ENCODE results near the gene LRRC4C.

LRRC4C gene

GRCh38 chr11:40149721-40150120 is 1309.7 kb downstream of the LRRC4C start:
- peak; percentile 21 for DNase-seq
- Histone ChIP-seq H3K79me1 (replicated peaks; ENCODE audit: low read length, poor library complexity, severe bottlenecking) (no peaks in the 10 kb centered on the region), H3K4me2 (ENCODE audit: low read length, poor library complexity, severe bottlenecking) (no peak overlapping the region), H3K14ac (ENCODE audit: low read length in 2 of 2) (no peak overlapping the region), H3K27me3 (ENCODE audit: control insufficient read depth in 1 of 2, insufficient read depth in 1 of 2, low read length in 2 of 2) (no peaks in the 10 kb centered on the region), H2BK5ac (ENCODE audit: low read depth, low read length, poor library complexity, severe bottlenecking) (no peak overlapping the region), H3K27ac (ENCODE audit: low read length, poor library complexity, severe bottlenecking) (no peak overlapping the region), H3K4ac (ENCODE audit: low read depth in 1 of 2, low read length in 2 of 2) (no peak overlapping the region), H2AK5ac (ENCODE audit: low read length, severe bottlenecking) (no peak overlapping the region), H3K9me3 (ENCODE audit: control insufficient read depth, low read length) (peaks cover 6% of the 10 kb centered on the region), H4K8ac (ENCODE audit: low read length) (no peak overlapping the region), H3K4me1 (ENCODE audit: control insufficient read depth, insufficient read depth, low read depth, low read length) (no peaks in the 10 kb centered on the region), H4K91ac (ENCODE audit: low read length) (no peak overlapping the region), H2AFZ (ENCODE audit: low read depth, low read length) (no peak overlapping the region), H2BK12ac (ENCODE audit: low read length in 2 of 2) (no peak overlapping the region), H2BK15ac (ENCODE audit: low read depth, poor library complexity, severe bottlenecking) (no peak overlapping the region), H3K4me3 (ENCODE audit: insufficient read depth in 1 of 2, low read depth in 1 of 2, low read length in 2 of 2) (no peak overlapping the region), H2BK120ac (ENCODE audit: low read depth, low read length) (no peak overlapping the region), H3K9ac (ENCODE audit: low read length) (no peak overlapping the region), H3K36me3 (ENCODE audit: control insufficient read depth in 1 of 2, insufficient read depth in 2 of 2, low read depth in 1 of 2, low read length in 2 of 2) (no peaks in the 10 kb centered on the region), H3K18ac (ENCODE audit: low read depth in 1 of 2, low read length in 2 of 2) (no peak overlapping the region), H3K23ac (ENCODE audit: low read length in 2 of 2) (no peak overlapping the region)

- H4K91ac ChIP-seq (ENCODE audit: low read length) = no peak overlapping the region
- no peaks in the 10 kb centered on the region for H3K79me1 ChIP-seq (replicated peaks; ENCODE audit: low read length, poor library complexity, severe bottlenecking)
- H3K18ac ChIP-seq (ENCODE audit: low read depth in 1 of 2, low read length in 2 of 2) = no peak overlapping the region
- H3K9me3 ChIP-seq (ENCODE audit: control insufficient read depth, low read length) = no peaks in the 10 kb centered on the region
- H2AFZ ChIP-seq (ENCODE audit: low read depth, low read length) = no peak overlapping the region
- H3K27ac ChIP-seq (ENCODE audit: low read length, poor library complexity, severe bottlenecking) = no peak overlapping the region
- H4K8ac ChIP-seq (ENCODE audit: low read length) = no peak overlapping the region
- no peak overlapping the region for H3K9ac ChIP-seq (ENCODE audit: low read length)
- no peak overlapping the region for H2AK5ac ChIP-seq (ENCODE audit: low read length, severe bottlenecking)
- WGBS = 68% methylated on average over 4 of the region's 5 CpGs
- no peak overlapping the region for H3K4ac ChIP-seq (ENCODE audit: low read depth in 1 of 2, low read length in 2 of 2)
- H3K14ac ChIP-seq (ENCODE audit: low read length in 2 of 2) = no peak overlapping the region
- no peak overlapping the region for H3K4me3 ChIP-seq (ENCODE audit: insufficient read depth in 1 of 2, low read depth in 1 of 2, low read length in 2 of 2)
- no peak overlapping the region for H2BK5ac ChIP-seq (ENCODE audit: low read depth, low read length, poor library complexity, severe bottlenecking)
- no peaks in the 10 kb centered on the region for H3K36me3 ChIP-seq (ENCODE audit: control insufficient read depth in 1 of 2, insufficient read depth in 2 of 2, low read depth in 1 of 2, low read length in 2 of 2)
- no peak overlapping the region for H2BK12ac ChIP-seq (ENCODE audit: low read length in 2 of 2)
- H3K4me1 ChIP-seq (ENCODE audit: control insufficient read depth, insufficient read depth, low read depth, low read length) = no peaks in the 10 kb centered on the region
- no peak overlapping the region for H2BK15ac ChIP-seq (ENCODE audit: low read depth, poor library complexity, severe bottlenecking)
- no peak overlapping the region for H2BK120ac ChIP-seq (ENCODE audit: low read depth, low read length)
- no peaks in the 10 kb centered on the region for H3K27me3 ChIP-seq (ENCODE audit: control insufficient read depth in 1 of 2, insufficient read depth in 1 of 2, low read length in 2 of 2)
- H3K4me2 ChIP-seq (ENCODE audit: low read length, poor library complexity, severe bottlenecking) = no peak overlapping the region
- no peak for DNase-seq
- no peak overlapping the region for H3K23ac ChIP-seq (ENCODE audit: low read length in 2 of 2)
Observed at GRCh38 chr11:40140560-40140959, 1318.9 kb downstream of the LRRC4C start.

- Histone ChIP-seq H3K4me2 (ENCODE audit: low read length, poor library complexity, severe bottlenecking) (no peak overlapping the region), H2BK15ac (ENCODE audit: low read depth, poor library complexity, severe bottlenecking) (no peak overlapping the region), H3K4ac (ENCODE audit: low read depth in 1 of 2, low read length in 2 of 2) (no peak overlapping the region), H4K91ac (ENCODE audit: low read length) (no peak overlapping the region), H2AFZ (ENCODE audit: low read depth, low read length) (no peak overlapping the region), H3K9ac (ENCODE audit: low read length) (no peak overlapping the region), H3K23ac (ENCODE audit: low read length in 2 of 2) (no peak overlapping the region), H2BK5ac (ENCODE audit: low read depth, low read length, poor library complexity, severe bottlenecking) (no peak overlapping the region), H3K36me3 (ENCODE audit: control insufficient read depth in 1 of 2, insufficient read depth in 2 of 2, low read depth in 1 of 2, low read length in 2 of 2) (no peaks in the 10 kb centered on the region), H3K18ac (ENCODE audit: low read depth in 1 of 2, low read length in 2 of 2) (no peak overlapping the region), H4K8ac (ENCODE audit: low read length) (no peak overlapping the region), H3K9me3 (ENCODE audit: control insufficient read depth, low read length) (no peaks in the 10 kb centered on the region), H3K4me3 (ENCODE audit: insufficient read depth in 1 of 2, low read depth in 1 of 2, low read length in 2 of 2) (no peak overlapping the region), H3K14ac (ENCODE audit: low read length in 2 of 2) (no peak overlapping the region), H3K27ac (ENCODE audit: low read length, poor library complexity, severe bottlenecking) (no peak overlapping the region), H3K79me1 (replicated peaks; ENCODE audit: low read length, poor library complexity, severe bottlenecking) (no peaks in the 10 kb centered on the region), H3K27me3 (ENCODE audit: control insufficient read depth in 1 of 2, insufficient read depth in 1 of 2, low read length in 2 of 2) (no peaks in the 10 kb centered on the region), H2BK12ac (ENCODE audit: low read length in 2 of 2) (no peak overlapping the region), H2BK120ac (ENCODE audit: low read depth, low read length) (no peak overlapping the region), H2AK5ac (ENCODE audit: low read length, severe bottlenecking) (no peak overlapping the region), H3K4me1 (ENCODE audit: control insufficient read depth, insufficient read depth, low read depth, low read length) (no peaks in the 10 kb centered on the region)
- DNase-seq = no peak
- 78% methylated on average over 1 of the region's 2 CpGs for WGBS
Observed at GRCh38 chr11:40139536-40139935, 1319.9 kb downstream of the LRRC4C start.

GRCh38 chr11:40139066-40139465 is 1320.4 kb downstream of the LRRC4C start:
- no peak overlapping the region for H2BK15ac ChIP-seq (ENCODE audit: low read depth, poor library complexity, severe bottlenecking)
- H3K4ac ChIP-seq (ENCODE audit: low read depth in 1 of 2, low read length in 2 of 2) = no peak overlapping the region
- H3K27me3 ChIP-seq (ENCODE audit: control insufficient read depth in 1 of 2, insufficient read depth in 1 of 2, low read length in 2 of 2) = no peaks in the 10 kb centered on the region
- no peak for DNase-seq
- no peak overlapping the region for H3K18ac ChIP-seq (ENCODE audit: low read depth in 1 of 2, low read length in 2 of 2)
- no peak overlapping the region for H4K91ac ChIP-seq (ENCODE audit: low read length)
- H3K23ac ChIP-seq (ENCODE audit: low read length in 2 of 2) = no peak overlapping the region
- H2BK5ac ChIP-seq (ENCODE audit: low read depth, low read length, poor library complexity, severe bottlenecking) = no peak overlapping the region
- H3K79me1 ChIP-seq (replicated peaks; ENCODE audit: low read length, poor library complexity, severe bottlenecking) = no peaks in the 10 kb centered on the region
- H3K36me3 ChIP-seq (ENCODE audit: control insufficient read depth in 1 of 2, insufficient read depth in 2 of 2, low read depth in 1 of 2, low read length in 2 of 2) = no peaks in the 10 kb centered on the region
- H2AFZ ChIP-seq (ENCODE audit: low read depth, low read length) = no peak overlapping the region
- no peaks in the 10 kb centered on the region for H3K4me1 ChIP-seq (ENCODE audit: control insufficient read depth, insufficient read depth, low read depth, low read length)
- H3K4me3 ChIP-seq (ENCODE audit: insufficient read depth in 1 of 2, low read depth in 1 of 2, low read length in 2 of 2) = no peak overlapping the region
- H3K9me3 ChIP-seq (ENCODE audit: control insufficient read depth, low read length) = no peaks in the 10 kb centered on the region
- 66% methylated on average over 2 of the region's 3 CpGs for WGBS
- H2AK5ac ChIP-seq (ENCODE audit: low read length, severe bottlenecking) = no peak overlapping the region
- H4K8ac ChIP-seq (ENCODE audit: low read length) = no peak overlapping the region
- H2BK12ac ChIP-seq (ENCODE audit: low read length in 2 of 2) = no peak overlapping the region
- no peak overlapping the region for H2BK120ac ChIP-seq (ENCODE audit: low read depth, low read length)
- no peak overlapping the region for H3K4me2 ChIP-seq (ENCODE audit: low read length, poor library complexity, severe bottlenecking)
- H3K27ac ChIP-seq (ENCODE audit: low read length, poor library complexity, severe bottlenecking) = no peak overlapping the region
- no peak overlapping the region for H3K9ac ChIP-seq (ENCODE audit: low read length)
- H3K14ac ChIP-seq (ENCODE audit: low read length in 2 of 2) = no peak overlapping the region

Measured in mesenchymal stem cell (in vitro differentiated cells and primary cell).